ENCODE measurements around the gene RTP5.

Gene RTP5

GRCh38 chr2:241863536-241863954 is 6.0 kb upstream of the RTP5 start:
- Histone ChIP-seq H3K56ac (ENCODE audit: low read length) (no peak overlapping the region), H3K36me3 (ENCODE audit: control insufficient read depth, insufficient read depth, low read length) (no peaks in the 10 kb centered on the region), H3K27me3 (ENCODE audit: insufficient read depth, low read length, poor library complexity) (no peaks in the 10 kb centered on the region), H3K79me2 (ENCODE audit: control insufficient read depth, insufficient read depth, low read length) (no peaks in the 10 kb centered on the region), H3K4me3 (ENCODE audit: low read length) (no peak overlapping the region), H3K27ac (ENCODE audit: low read depth, low read length) (no peak overlapping the region), H4K8ac (ENCODE audit: low read depth, low read length) (no peak overlapping the region), H3K4me1 (ENCODE audit: control insufficient read depth, low read depth, low read length) (peaks cover 2% of the 10 kb centered on the region), H2BK120ac (ENCODE audit: low read depth, low read length) (no peak overlapping the region), H4K5ac (ENCODE audit: low read length) (no peak overlapping the region), H3K9ac (ENCODE audit: low read length) (no peak overlapping the region), H3K79me1 (ENCODE audit: low read length) (no peaks in the 10 kb centered on the region), H3K4me2 (ENCODE audit: low read length) (no peak overlapping the region), H3K18ac (ENCODE audit: low read length) (no peak overlapping the region), H2BK15ac (replicated peaks; ENCODE audit: low read depth) (no peak overlapping the region), H2AK5ac (ENCODE audit: low read length) (no peak overlapping the region), H3K23ac (ENCODE audit: low read length) (no peak overlapping the region), H2BK5ac (ENCODE audit: low read length) (no peak overlapping the region), H3K4ac (ENCODE audit: low read depth, low read length) (no peak overlapping the region)
- DNase-seq: no peak
- WGBS (ENCODE audit: extremely low coverage, insufficient coverage, low lambda C conversion rate): no CpG with 5 or more reads among the region's 29 CpGs

GRCh38 chr2:241864168-241864849 is 5.2 kb upstream of the RTP5 start:
- Histone ChIP-seq H3K79me2 (ENCODE audit: control insufficient read depth, insufficient read depth, low read length) (no peaks in the 10 kb centered on the region), H3K79me1 (ENCODE audit: low read length) (no peaks in the 10 kb centered on the region), H4K8ac (ENCODE audit: low read depth, low read length) (no peak overlapping the region), H2BK15ac (replicated peaks; ENCODE audit: low read depth) (no peak overlapping the region), H3K4ac (ENCODE audit: low read depth, low read length) (no peak overlapping the region), H2BK5ac (ENCODE audit: low read length) (no peak overlapping the region), H3K4me2 (ENCODE audit: low read length) (no peak overlapping the region), H3K4me1 (ENCODE audit: control insufficient read depth, low read depth, low read length) (no peaks in the 10 kb centered on the region), H3K9ac (ENCODE audit: low read length) (no peak overlapping the region), H3K18ac (ENCODE audit: low read length) (no peak overlapping the region), H2BK120ac (ENCODE audit: low read depth, low read length) (no peak overlapping the region), H4K5ac (ENCODE audit: low read length) (no peak overlapping the region), H3K27ac (ENCODE audit: low read depth, low read length) (no peak overlapping the region), H3K23ac (ENCODE audit: low read length) (no peak overlapping the region), H3K4me3 (ENCODE audit: low read length) (no peak overlapping the region), H3K36me3 (ENCODE audit: control insufficient read depth, insufficient read depth, low read length) (no peaks in the 10 kb centered on the region), H3K27me3 (ENCODE audit: insufficient read depth, low read length, poor library complexity) (no peaks in the 10 kb centered on the region), H2AK5ac (ENCODE audit: low read length) (no peak overlapping the region), H3K56ac (ENCODE audit: low read length) (no peak overlapping the region)
- no peak for DNase-seq
- WGBS (ENCODE audit: extremely low coverage, insufficient coverage, low lambda C conversion rate): 100% methylated on average over 2 of the region's 2 CpGs

GRCh38 chr2:241864850-241865213 is 4.7 kb upstream of the RTP5 start:
- Histone ChIP-seq H3K56ac (ENCODE audit: low read length) (no peak overlapping the region), H2BK5ac (ENCODE audit: low read length) (no peak overlapping the region), H4K5ac (ENCODE audit: low read length) (no peak overlapping the region), H2BK120ac (ENCODE audit: low read depth, low read length) (no peak overlapping the region), H2BK15ac (replicated peaks; ENCODE audit: low read depth) (no peak overlapping the region), H3K4me1 (ENCODE audit: control insufficient read depth, low read depth, low read length) (no peaks in the 10 kb centered on the region), H3K4ac (ENCODE audit: low read depth, low read length) (no peak overlapping the region), H3K9ac (ENCODE audit: low read length) (no peak overlapping the region), H3K27ac (ENCODE audit: low read depth, low read length) (no peak overlapping the region), H3K36me3 (ENCODE audit: control insufficient read depth, insufficient read depth, low read length) (no peaks in the 10 kb centered on the region), H4K8ac (ENCODE audit: low read depth, low read length) (no peak overlapping the region), H3K23ac (ENCODE audit: low read length) (no peak overlapping the region), H3K4me2 (ENCODE audit: low read length) (no peak overlapping the region), H3K79me2 (ENCODE audit: control insufficient read depth, insufficient read depth, low read length) (no peaks in the 10 kb centered on the region), H3K27me3 (ENCODE audit: insufficient read depth, low read length, poor library complexity) (no peaks in the 10 kb centered on the region), H3K18ac (ENCODE audit: low read length) (no peak overlapping the region), H2AK5ac (ENCODE audit: low read length) (no peak overlapping the region), H3K4me3 (ENCODE audit: low read length) (no peak overlapping the region), H3K79me1 (ENCODE audit: low read length) (no peaks in the 10 kb centered on the region)
- no peak for DNase-seq
- WGBS (ENCODE audit: extremely low coverage, insufficient coverage, low lambda C conversion rate): 100% methylated on average over 5 of the region's 5 CpGs

- H4K8ac ChIP-seq (ENCODE audit: low read depth, low read length): no peak overlapping the region
- no peak overlapping the region for H3K4ac ChIP-seq (ENCODE audit: low read depth, low read length)
- no peaks in the 10 kb centered on the region for H3K79me1 ChIP-seq (ENCODE audit: low read length)
- no peak overlapping the region for H2BK120ac ChIP-seq (ENCODE audit: low read depth, low read length)
- no peak overlapping the region for H2AK5ac ChIP-seq (ENCODE audit: low read length)
- no peaks in the 10 kb centered on the region for H3K4me1 ChIP-seq (ENCODE audit: control insufficient read depth, low read depth, low read length)
- H3K23ac ChIP-seq (ENCODE audit: low read length): no peak overlapping the region
- no peak overlapping the region for H4K5ac ChIP-seq (ENCODE audit: low read length)
- H3K79me2 ChIP-seq (ENCODE audit: control insufficient read depth, insufficient read depth, low read length): no peaks in the 10 kb centered on the region
- 100% methylated on average over 2 of the region's 3 CpGs for WGBS (ENCODE audit: extremely low coverage, insufficient coverage, low lambda C conversion rate)
- no peak overlapping the region for H2BK15ac ChIP-seq (replicated peaks; ENCODE audit: low read depth)
- no peaks in the 10 kb centered on the region for H3K36me3 ChIP-seq (ENCODE audit: control insufficient read depth, insufficient read depth, low read length)
- no peak overlapping the region for H3K27ac ChIP-seq (ENCODE audit: low read depth, low read length)
- no peak overlapping the region for H3K9ac ChIP-seq (ENCODE audit: low read length)
- no peak overlapping the region for H3K56ac ChIP-seq (ENCODE audit: low read length)
- peak; percentile 13 for DNase-seq
- no peak overlapping the region for H3K4me3 ChIP-seq (ENCODE audit: low read length)
- no peak overlapping the region for H3K4me2 ChIP-seq (ENCODE audit: low read length)
- H3K18ac ChIP-seq (ENCODE audit: low read length): no peak overlapping the region
- H3K27me3 ChIP-seq (ENCODE audit: insufficient read depth, low read length, poor library complexity): no peaks in the 10 kb centered on the region
- no peak overlapping the region for H2BK5ac ChIP-seq (ENCODE audit: low read length)
These were observed 4.0 kb upstream of the RTP5 start for GRCh38 chr2:241865416-241865956.

- Histone ChIP-seq H3K36me3 (ENCODE audit: control insufficient read depth, insufficient read depth, low read length) (no peaks in the 10 kb centered on the region), H2BK5ac (ENCODE audit: low read length) (no peak overlapping the region), H2BK15ac (replicated peaks; ENCODE audit: low read depth) (no peak overlapping the region), H4K8ac (ENCODE audit: low read depth, low read length) (no peak overlapping the region), H3K27ac (ENCODE audit: low read depth, low read length) (no peak overlapping the region), H3K18ac (ENCODE audit: low read length) (no peak overlapping the region), H3K79me2 (ENCODE audit: control insufficient read depth, insufficient read depth, low read length) (no peaks in the 10 kb centered on the region), H3K4me1 (ENCODE audit: control insufficient read depth, low read depth, low read length) (no peaks in the 10 kb centered on the region), H3K56ac (ENCODE audit: low read length) (no peak overlapping the region), H2BK120ac (ENCODE audit: low read depth, low read length) (no peak overlapping the region), H4K5ac (ENCODE audit: low read length) (no peak overlapping the region), H3K4me3 (ENCODE audit: low read length) (no peak overlapping the region), H3K4ac (ENCODE audit: low read depth, low read length) (no peak overlapping the region), H3K9ac (ENCODE audit: low read length) (no peak overlapping the region), H2AK5ac (ENCODE audit: low read length) (no peak overlapping the region), H3K27me3 (ENCODE audit: insufficient read depth, low read length, poor library complexity) (no peaks in the 10 kb centered on the region), H3K4me2 (ENCODE audit: low read length) (no peak overlapping the region), H3K23ac (ENCODE audit: low read length) (no peak overlapping the region), H3K79me1 (ENCODE audit: low read length) (no peaks in the 10 kb centered on the region)
- peak; percentile 67 for DNase-seq
- no CpG with 5 or more reads among the region's 31 CpGs for WGBS (ENCODE audit: extremely low coverage, insufficient coverage, low lambda C conversion rate)
These were observed 3.4 kb upstream of the RTP5 start for GRCh38 chr2:241865957-241866789.

All from mesendoderm (in vitro differentiated cells).